ENCODE results near the gene TTC3. TPM values are rescaled to one million over a fixed set of nuclear protein-coding genes. Genes with fewer than 3 reads are reported as not detected.

Gene TTC3
- total RNA-seq, 2 experiments from 2014 or later: 141 to 142 TPM

GRCh38 chr21:37085726-37086125 lies 12.7 kb downstream of the TTC3 start:
- DNase-seq (no peak), ATAC-seq (ENCODE audit: poor library complexity) (no peak)
- Mint-ChIP-seq H3K36me3 (ENCODE audit: low read depth) (peaks cover 21% of the 10 kb centered on the region), H3K4me3 (no peak overlapping the region), H3K27ac (no peak overlapping the region), H3K9me3 (no peaks in the 10 kb centered on the region), H3K27me3 (no peaks in the 10 kb centered on the region), H3K4me1 (ENCODE audit: low read depth) (peaks cover 27% of the 10 kb centered on the region)
- Histone ChIP-seq H3K4me3 (ENCODE audit: low read length) (no peak overlapping the region), H3K27ac (ENCODE audit: low read depth in 1 of 2, low read length in 2 of 2) (no peak overlapping the region), H3K27me3 (ENCODE audit: control insufficient read depth in 1 of 2, insufficient read depth in 2 of 2, low read length in 2 of 2) (no peaks in the 10 kb centered on the region), H3K4me1 (ENCODE audit: insufficient read depth, low read length) (peaks cover 3% of the 10 kb centered on the region), H3K36me3 (ENCODE audit: insufficient read depth, low read length) (peaks cover 12% of the 10 kb centered on the region), H3K9me3 (ENCODE audit: control insufficient read depth in 1 of 2, insufficient read depth in 1 of 2, low read length in 2 of 2) (no peaks in the 10 kb centered on the region)
- POLR2A ChIA-PET: no interaction called here
- no peak for TF ChIP-seq CTCF (IDR thresholded peaks at IDR 0.05)
- intact Hi-C loops (cut with DNase I, micrococcal nuclease): loop anchor here in 1 of 2 experiments (10.0 kb wide), 1 partner anchor 79 kb away; no protein-coding TSS in a partner anchor
- CTCF ChIA-PET: no interaction called here

- TF ChIP-seq CTCF (IDR thresholded peaks at IDR 0.05): no peak
- intact Hi-C loops (cut with DNase I, micrococcal nuclease): loop anchor here in 1 of 2 experiments (10.0 kb wide), 1 partner anchor 78 kb away; no protein-coding TSS in a partner anchor
- H3K27me3 Mint-ChIP-seq: no peaks in the 10 kb centered on the region
- Histone ChIP-seq H3K4me1 (ENCODE audit: insufficient read depth, low read length) (peaks cover 3% of the 10 kb centered on the region), H3K27me3 (ENCODE audit: control insufficient read depth in 1 of 2, insufficient read depth in 2 of 2, low read length in 2 of 2) (no peaks in the 10 kb centered on the region), H3K36me3 (ENCODE audit: insufficient read depth, low read length) (peaks cover 14% of the 10 kb centered on the region), H3K9me3 (ENCODE audit: control insufficient read depth in 1 of 2, insufficient read depth in 1 of 2, low read length in 2 of 2) (no peaks in the 10 kb centered on the region), H3K4me3 (ENCODE audit: low read length) (no peak overlapping the region), H3K27ac (ENCODE audit: low read depth in 1 of 2, low read length in 2 of 2) (no peak overlapping the region)
- peak; percentile 55 for ATAC-seq (ENCODE audit: poor library complexity)
- no peaks in the 10 kb centered on the region for H3K9me3 Mint-ChIP-seq
- no peak overlapping the region for H3K4me3 Mint-ChIP-seq
- H3K27ac Mint-ChIP-seq: no peak overlapping the region
- POLR2A ChIA-PET: interaction anchor here (0.6 kb wide), 1 partner anchor 863 kb away, joined by 3 read pairs; no protein-coding TSS in a partner anchor
- DNase-seq: peak in 2 of 14 experiments; percentile 22 to 28
- CTCF ChIA-PET: interaction anchor here (0.7 kb wide), 1 partner anchor 11 kb away, joined by 3 read pairs; no protein-coding TSS in a partner anchor
- H3K36me3 Mint-ChIP-seq (ENCODE audit: low read depth): peaks cover 28% of the 10 kb centered on the region
- peaks cover 23% of the 10 kb centered on the region for H3K4me1 Mint-ChIP-seq (ENCODE audit: low read depth)
Measured at GRCh38 chr21:37087188-37087587, 14.1 kb downstream of the TTC3 start.

- Mint-ChIP-seq H3K4me3 (no peak overlapping the region), H3K27me3 (no peaks in the 10 kb centered on the region), H3K4me1 (ENCODE audit: low read depth) (peaks cover 13% of the 10 kb centered on the region), H3K9me3 (no peaks in the 10 kb centered on the region), H3K27ac (no peak overlapping the region), H3K36me3 (ENCODE audit: low read depth) (peaks cover 32% of the 10 kb centered on the region)
- Histone ChIP-seq H3K9me3 (ENCODE audit: control insufficient read depth in 1 of 2, insufficient read depth in 1 of 2, low read length in 2 of 2) (no peaks in the 10 kb centered on the region), H3K36me3 (ENCODE audit: insufficient read depth, low read length) (peaks cover 17% of the 10 kb centered on the region), H3K4me3 (ENCODE audit: low read length) (no peak overlapping the region), H3K27me3 (ENCODE audit: control insufficient read depth in 1 of 2, insufficient read depth in 2 of 2, low read length in 2 of 2) (no peaks in the 10 kb centered on the region), H3K27ac (ENCODE audit: low read depth in 1 of 2, low read length in 2 of 2) (no peak overlapping the region), H3K4me1 (ENCODE audit: insufficient read depth, low read length) (no peaks in the 10 kb centered on the region)
- intact Hi-C loops (cut with DNase I, micrococcal nuclease): loop anchor here in 1 of 2 experiments (10.0 kb wide), 1 partner anchor 77 kb away; no protein-coding TSS in a partner anchor
- ATAC-seq (ENCODE audit: poor library complexity) (no peak), DNase-seq (no peak)
- CTCF ChIA-PET: interaction anchor here (1.4 kb wide), 1 partner anchor 78 kb away, joined by 4 read pairs; no protein-coding TSS in a partner anchor
- TF ChIP-seq CTCF (IDR thresholded peaks at IDR 0.05): no peak
- POLR2A ChIA-PET: no interaction called here
Measured at GRCh38 chr21:37088186-37088735, 15.2 kb downstream of the TTC3 start.

All from CD4-positive, alpha-beta T cell (primary cell).